WERI-Rb-1 (cell line): ENCODE measurements around the gene SULT6B1.

ENCODE experiments used
- DNase-seq: peaks from one replicate; pipeline ENCODE4 v3.0.0-alpha.2; 2020
- H3K27ac ChIP-seq: fragments of 250-450 bp; sonication (Bioruptor Pico); 2 replicates; pipeline ENCODE4 v1.5.1; 2020; ENCODE audit warnings: mild to moderate bottlenecking, moderate library complexity
- H3K27me3 ChIP-seq: fragments of 250-450 bp; sonication (Bioruptor Pico); 2 replicates; pipeline ENCODE4 v1.5.1; 2021; ENCODE audit warnings: mild to moderate bottlenecking, low read depth, moderate library complexity; ENCODE audit not compliant: insufficient read depth, severe bottlenecking
- H3K36me3 ChIP-seq: fragments of 250-450 bp; sonication (Bioruptor Pico); 2 replicates; pipeline ENCODE4 v1.5.1; 2020; ENCODE audit warnings: mild to moderate bottlenecking, moderate library complexity
- H3K4me3 ChIP-seq: 2 replicates; pipeline ENCODE4 v1.5.1; 2011; ENCODE audit warnings: low read depth, mild to moderate bottlenecking, control low read depth, low read length
- H3K9me3 ChIP-seq: fragments of 250-450 bp; sonication (Bioruptor Pico); 2 replicates; pipeline ENCODE4 v1.5.1; 2021; ENCODE audit warnings: mild to moderate bottlenecking, moderate library complexity; ENCODE audit not compliant: severe bottlenecking
- TF ChIP-seq, protein P1 (sequence below): IDR thresholded peaks from 2 replicates; pipeline ENCODE4 v1.5.1; 2011; ENCODE audit warnings: low read depth, mild to moderate bottlenecking, control low read depth, inconsistent platforms, low read length

The SULT6B1 gene

DNA sequence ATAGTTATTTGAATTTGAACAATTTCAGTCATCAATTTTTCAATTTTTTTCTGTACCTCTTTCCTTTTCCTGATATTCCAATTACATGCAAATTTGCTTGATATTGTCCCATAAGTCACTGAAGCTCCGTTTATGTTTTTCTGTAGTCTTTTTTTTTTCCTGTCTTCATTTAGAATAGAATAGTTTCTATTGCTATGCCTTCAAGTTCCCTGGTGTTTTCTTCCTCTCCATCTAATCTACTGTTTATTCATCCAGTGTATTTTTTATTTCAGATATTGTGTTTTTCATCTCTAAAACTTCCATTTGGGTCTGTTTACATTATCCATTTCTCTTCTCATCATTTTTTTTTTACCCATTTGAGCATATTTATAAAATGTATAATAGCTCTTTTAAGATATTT lies 23.7 kb downstream of the SULT6B1 start:
- Histone ChIP-seq H3K4me3 (no peak overlapping the region), H3K36me3 (no peaks in the 10 kb centered on the region), H3K27me3 (no peaks in the 10 kb centered on the region), H3K27ac (no peak overlapping the region), H3K9me3 (peaks cover 12% of the 10 kb centered on the region)
- TF ChIP-seq, protein P1, sequence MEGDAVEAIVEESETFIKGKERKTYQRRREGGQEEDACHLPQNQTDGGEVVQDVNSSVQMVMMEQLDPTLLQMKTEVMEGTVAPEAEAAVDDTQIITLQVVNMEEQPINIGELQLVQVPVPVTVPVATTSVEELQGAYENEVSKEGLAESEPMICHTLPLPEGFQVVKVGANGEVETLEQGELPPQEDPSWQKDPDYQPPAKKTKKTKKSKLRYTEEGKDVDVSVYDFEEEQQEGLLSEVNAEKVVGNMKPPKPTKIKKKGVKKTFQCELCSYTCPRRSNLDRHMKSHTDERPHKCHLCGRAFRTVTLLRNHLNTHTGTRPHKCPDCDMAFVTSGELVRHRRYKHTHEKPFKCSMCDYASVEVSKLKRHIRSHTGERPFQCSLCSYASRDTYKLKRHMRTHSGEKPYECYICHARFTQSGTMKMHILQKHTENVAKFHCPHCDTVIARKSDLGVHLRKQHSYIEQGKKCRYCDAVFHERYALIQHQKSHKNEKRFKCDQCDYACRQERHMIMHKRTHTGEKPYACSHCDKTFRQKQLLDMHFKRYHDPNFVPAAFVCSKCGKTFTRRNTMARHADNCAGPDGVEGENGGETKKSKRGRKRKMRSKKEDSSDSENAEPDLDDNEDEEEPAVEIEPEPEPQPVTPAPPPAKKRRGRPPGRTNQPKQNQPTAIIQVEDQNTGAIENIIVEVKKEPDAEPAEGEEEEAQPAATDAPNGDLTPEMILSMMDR = no peak
- no peak for DNase-seq

- peaks cover 19% of the 10 kb centered on the region for H3K36me3 ChIP-seq
- H3K27me3 ChIP-seq = no peaks in the 10 kb centered on the region
- no peaks in the 10 kb centered on the region for H3K9me3 ChIP-seq
- peak; percentile 91 for DNase-seq
- H3K27ac ChIP-seq = peak within 1 kb of the TSS; percentile 93
- TF ChIP-seq, protein P1 = no peak
- peak within 1 kb of the TSS; percentile 87 for H3K4me3 ChIP-seq
Observed at GRCh38 chr2:37156857-37157714, 31.4 kb downstream of the SULT6B1 start, which contains the start of gene EIF2AK2. EIF2AK2 (minus strand) TSS chr2:37156980; CDS start chr2:37147806, 9,174 bp downstream.

- peaks cover 19% of the 10 kb centered on the region for H3K36me3 ChIP-seq
- no peaks in the 10 kb centered on the region for H3K9me3 ChIP-seq
- peak overlapping the region; percentile 87 for H3K4me3 ChIP-seq
- DNase-seq = peak; percentile 52
- TF ChIP-seq, protein P1 = no peak
- no peaks in the 10 kb centered on the region for H3K27me3 ChIP-seq
- H3K27ac ChIP-seq = peak overlapping the region; percentile 93
Observed at GRCh38 chr2:37156071-37156856, 32.2 kb downstream of the SULT6B1 start.

DNA sequence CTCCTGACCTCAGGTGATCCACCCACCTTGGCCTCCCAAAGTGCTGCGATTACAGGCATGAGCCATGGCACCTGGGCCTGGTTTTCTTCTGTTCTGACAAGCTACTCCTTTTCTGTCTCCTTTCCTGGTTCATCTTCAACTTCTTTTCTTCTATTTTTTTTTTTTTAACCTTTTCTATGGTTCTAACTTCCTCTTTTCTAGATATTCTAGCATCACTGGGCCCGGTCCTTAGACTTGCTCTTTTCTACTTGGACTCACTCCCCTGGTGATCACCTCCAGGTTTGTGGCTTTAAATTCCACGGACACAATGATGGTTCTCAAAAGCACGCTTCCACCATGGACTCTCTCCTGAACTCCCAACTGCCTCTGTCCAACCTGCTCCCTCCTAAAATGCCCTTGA lies 33.7 kb downstream of the SULT6B1 start:
- Histone ChIP-seq H3K4me3 (no peak overlapping the region), H3K27ac (no peak overlapping the region), H3K36me3 (peaks cover 19% of the 10 kb centered on the region), H3K9me3 (no peaks in the 10 kb centered on the region), H3K27me3 (no peaks in the 10 kb centered on the region)
- DNase-seq = no peak
- TF ChIP-seq, protein P1 = no peak

GRCh38 chr2:37153224-37153623 lies 35.2 kb downstream of the SULT6B1 start:
- TF ChIP-seq, protein P1 = no peak
- DNase-seq = no peak
- H3K36me3 ChIP-seq = peaks cover 29% of the 10 kb centered on the region
- H3K27me3 ChIP-seq = no peaks in the 10 kb centered on the region
- H3K4me3 ChIP-seq = no peak overlapping the region
- no peaks in the 10 kb centered on the region for H3K9me3 ChIP-seq
- no peak overlapping the region for H3K27ac ChIP-seq
